EH (cell line): ENCODE measurements around the gene TMEM119.

ENCODE experiments used
- DNase-seq: peaks from one replicate; pipeline ENCODE4 v3.0.0-alpha.2; 2015; ENCODE audit warnings: low read depth

Gene TMEM119

GRCh38 chr12:108616359-108616758, 18.5 kb upstream of the TMEM119 start:
- DNase-seq: no peak

- no peak for DNase-seq
Observed at GRCh38 chr12:108615918-108616317, 18.0 kb upstream of the TMEM119 start.

GRCh38 chr12:108614639-108615038, 16.8 kb upstream of the TMEM119 start:
- no peak for DNase-seq

- no peak for DNase-seq
Observed at GRCh38 chr12:108614041-108614440, 16.2 kb upstream of the TMEM119 start.

GRCh38 chr12:108613548-108613947, 15.7 kb upstream of the TMEM119 start:
- DNase-seq: no peak

- DNase-seq: no peak
Observed at GRCh38 chr12:108612788-108613282, 15.0 kb upstream of the TMEM119 start.

- DNase-seq: peak; percentile 84
Observed at GRCh38 chr12:108611884-108612415, 14.1 kb upstream of the TMEM119 start.

- DNase-seq: no peak
Observed at GRCh38 chr12:108610856-108611605, 13.1 kb upstream of the TMEM119 start.

GRCh38 chr12:108610336-108610815, 12.5 kb upstream of the TMEM119 start:
- DNase-seq: no peak

- DNase-seq: peak; percentile 92
Observed at GRCh38 chr12:108609537-108610335, 11.9 kb upstream of the TMEM119 start.

GRCh38 chr12:108608616-108609015, 10.7 kb upstream of the TMEM119 start:
- DNase-seq: no peak

- no peak for DNase-seq
Observed at GRCh38 chr12:108607981-108608600, 10.2 kb upstream of the TMEM119 start.

GRCh38 chr12:108606492-108606891, 8.6 kb upstream of the TMEM119 start:
- no peak for DNase-seq

GRCh38 chr12:108605690-108606406, 8.0 kb upstream of the TMEM119 start:
- no peak for DNase-seq

GRCh38 chr12:108605000-108605689, 7.3 kb upstream of the TMEM119 start:
- DNase-seq: peak; percentile 39

- DNase-seq: no peak
Observed at GRCh38 chr12:108604208-108604941, 6.5 kb upstream of the TMEM119 start.

- DNase-seq: no peak
Observed at GRCh38 chr12:108603743-108604142, 5.9 kb upstream of the TMEM119 start.

GRCh38 chr12:108602976-108603704, 5.3 kb upstream of the TMEM119 start:
- no peak for DNase-seq

- DNase-seq: no peak
Observed at GRCh38 chr12:108602209-108602705, 4.4 kb upstream of the TMEM119 start.

- DNase-seq: no peak
Observed at GRCh38 chr12:108600702-108601007, 2.8 kb upstream of the TMEM119 start.
